ENCODE data around the gene REC8. TPM values are rescaled to one million over a fixed set of nuclear protein-coding genes. Genes with fewer than 3 reads are reported as not detected.

Gene REC8
- total RNA-seq, 3 donors from 2014 or later = 14.9 to 17.0 (median 16.8) TPM

- Histone ChIP-seq H3K36me3 (ENCODE audit: low read depth) (peaks cover 3% of the 10 kb centered on the region), H3K9me3 (no peaks in the 10 kb centered on the region), H3K4me3 (no peak overlapping the region), H3K4me1 (ENCODE audit: low read depth) (peaks cover 15% of the 10 kb centered on the region)
- DNase-seq = no peak
- ATAC-seq = no peak
- TF ChIP-seq, protein P1, sequence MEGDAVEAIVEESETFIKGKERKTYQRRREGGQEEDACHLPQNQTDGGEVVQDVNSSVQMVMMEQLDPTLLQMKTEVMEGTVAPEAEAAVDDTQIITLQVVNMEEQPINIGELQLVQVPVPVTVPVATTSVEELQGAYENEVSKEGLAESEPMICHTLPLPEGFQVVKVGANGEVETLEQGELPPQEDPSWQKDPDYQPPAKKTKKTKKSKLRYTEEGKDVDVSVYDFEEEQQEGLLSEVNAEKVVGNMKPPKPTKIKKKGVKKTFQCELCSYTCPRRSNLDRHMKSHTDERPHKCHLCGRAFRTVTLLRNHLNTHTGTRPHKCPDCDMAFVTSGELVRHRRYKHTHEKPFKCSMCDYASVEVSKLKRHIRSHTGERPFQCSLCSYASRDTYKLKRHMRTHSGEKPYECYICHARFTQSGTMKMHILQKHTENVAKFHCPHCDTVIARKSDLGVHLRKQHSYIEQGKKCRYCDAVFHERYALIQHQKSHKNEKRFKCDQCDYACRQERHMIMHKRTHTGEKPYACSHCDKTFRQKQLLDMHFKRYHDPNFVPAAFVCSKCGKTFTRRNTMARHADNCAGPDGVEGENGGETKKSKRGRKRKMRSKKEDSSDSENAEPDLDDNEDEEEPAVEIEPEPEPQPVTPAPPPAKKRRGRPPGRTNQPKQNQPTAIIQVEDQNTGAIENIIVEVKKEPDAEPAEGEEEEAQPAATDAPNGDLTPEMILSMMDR (IDR thresholded peaks at IDR 0.05) = no peak
- intact Hi-C loops (cut with DNase I, micrococcal nuclease) = no loop called here
Observed at GRCh38 chr14:24157331-24157730, 14.5 kb upstream of the REC8 start.

GRCh38 chr14:24159777-24160498 lies 11.9 kb upstream of the REC8 start:
- H3K4me1 ChIP-seq (ENCODE audit: low read depth) = peaks cover 22% of the 10 kb centered on the region
- DNase-seq (no peak), ATAC-seq (no peak)
- H3K36me3 ChIP-seq (ENCODE audit: low read depth) = peaks cover 3% of the 10 kb centered on the region
- H3K4me3 ChIP-seq = no peak overlapping the region
- intact Hi-C loops (cut with DNase I, micrococcal nuclease) = no loop called here
- TF ChIP-seq, protein P1 (IDR thresholded peaks at IDR 0.05) = no peak
- no peaks in the 10 kb centered on the region for H3K9me3 ChIP-seq

- ATAC-seq (peak; percentile 1), DNase-seq (no peak)
- Histone ChIP-seq H3K4me3 (no peak overlapping the region), H3K4me1 (ENCODE audit: low read depth) (peaks cover 22% of the 10 kb centered on the region), H3K9me3 (no peaks in the 10 kb centered on the region), H3K36me3 (ENCODE audit: low read depth) (peaks cover 3% of the 10 kb centered on the region)
- intact Hi-C loops (cut with DNase I, micrococcal nuclease) = no loop called here
- TF ChIP-seq, protein P1 (IDR thresholded peaks at IDR 0.05) = no peak
Observed at GRCh38 chr14:24160499-24160849, 11.4 kb upstream of the REC8 start.

- Histone ChIP-seq H3K36me3 (ENCODE audit: low read depth) (peaks cover 3% of the 10 kb centered on the region), H3K4me1 (ENCODE audit: low read depth) (peaks cover 22% of the 10 kb centered on the region)
Observed at GRCh38 chr14:24160850-24161804, 10.8 kb upstream of the REC8 start, which contains the start of gene IRF9. TSS of gene IRF9 (plus strand) at chr14:24161265. CDS start at chr14:24162145, 880 bp downstream.

DNA sequence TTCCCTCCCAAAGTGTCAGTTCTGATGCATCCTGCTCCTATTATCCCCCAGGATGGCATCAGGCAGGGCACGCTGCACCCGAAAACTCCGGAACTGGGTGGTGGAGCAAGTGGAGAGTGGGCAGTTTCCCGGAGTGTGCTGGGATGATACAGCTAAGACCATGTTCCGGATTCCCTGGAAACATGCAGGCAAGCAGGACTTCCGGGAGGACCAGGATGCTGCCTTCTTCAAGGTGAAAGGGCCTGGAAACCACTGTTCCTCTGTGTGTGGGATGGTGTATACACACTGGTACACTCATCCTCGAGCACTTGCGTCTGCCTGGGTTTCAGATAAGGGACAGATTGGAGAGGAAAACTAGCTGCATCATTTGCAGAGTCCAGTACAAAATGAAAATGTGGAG lies 9.8 kb upstream of the REC8 start:
- peaks cover 1% of the 10 kb centered on the region for H3K36me3 ChIP-seq (ENCODE audit: low read depth)
- H3K4me3 ChIP-seq = peak overlapping the region; percentile 31
- intact Hi-C loops (cut with DNase I, micrococcal nuclease) = no loop called here
- H3K9me3 ChIP-seq = no peaks in the 10 kb centered on the region
- H3K4me1 ChIP-seq (ENCODE audit: low read depth) = peaks cover 22% of the 10 kb centered on the region
- DNase-seq = peak in 1 of 3 donors; percentile 46
- no peak for ATAC-seq
- TF ChIP-seq, protein P1 (IDR thresholded peaks at IDR 0.05) = no peak

More at GRCh38 chr14:24160850-24161804, 10.8 kb upstream of the REC8 start, which contains the start of gene IRF9:
- TF ChIP-seq, protein P1 (IDR thresholded peaks at IDR 0.05) = peak; percentile 93
- Histone ChIP-seq H3K9me3 (no peaks in the 10 kb centered on the region), H3K4me3 (peak within 1 kb of the TSS; percentile 31)
- peak; percentile 95 for ATAC-seq
- DNase-seq = peak; percentile 97 to 100 (median 98)
- intact Hi-C loops (cut with DNase I, micrococcal nuclease) = no loop called here
